Measurements from ENCODE around the gene PPP3CA.

The PPP3CA gene

DNA sequence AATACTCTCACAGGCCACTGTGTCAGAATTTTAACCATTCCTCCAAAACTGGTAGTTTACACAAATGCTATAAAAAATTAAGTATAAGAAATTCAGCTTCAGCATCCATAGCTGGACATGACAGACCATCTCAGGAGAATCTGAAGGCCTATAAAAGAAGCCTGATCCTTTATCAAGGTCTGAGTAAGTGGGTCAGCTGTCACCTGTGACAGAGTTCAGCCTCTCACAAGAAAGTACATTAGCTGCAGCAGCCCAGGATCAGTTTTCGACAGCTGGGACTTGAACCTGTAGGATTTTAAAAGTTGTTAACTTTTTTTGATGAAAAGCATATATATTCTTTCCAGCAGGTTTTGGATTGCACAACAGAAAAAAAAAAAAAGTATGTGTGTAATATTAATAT, 60.7 kb downstream of the PPP3CA start:
- no peak for DNase-seq

DNA sequence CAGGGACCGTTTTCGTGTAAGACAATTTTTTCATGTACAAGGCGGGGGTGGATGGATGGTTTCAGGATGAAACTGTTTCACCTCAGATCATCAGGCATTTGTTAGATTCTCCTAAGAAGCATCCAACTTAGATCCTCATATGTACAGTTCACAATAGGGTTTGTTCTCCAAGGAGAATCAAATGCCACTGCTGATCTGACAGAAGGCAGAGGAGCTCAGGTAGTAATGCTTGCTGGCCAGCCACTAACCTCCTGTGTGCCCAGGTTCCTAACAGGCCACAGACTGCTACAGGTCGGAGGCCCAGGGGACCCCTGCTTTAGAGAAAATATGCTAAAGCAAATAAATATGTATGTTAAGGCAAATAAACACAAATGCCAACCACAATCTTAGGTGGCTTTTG, 61.3 kb downstream of the PPP3CA start:
- no peak for DNase-seq

DNA sequence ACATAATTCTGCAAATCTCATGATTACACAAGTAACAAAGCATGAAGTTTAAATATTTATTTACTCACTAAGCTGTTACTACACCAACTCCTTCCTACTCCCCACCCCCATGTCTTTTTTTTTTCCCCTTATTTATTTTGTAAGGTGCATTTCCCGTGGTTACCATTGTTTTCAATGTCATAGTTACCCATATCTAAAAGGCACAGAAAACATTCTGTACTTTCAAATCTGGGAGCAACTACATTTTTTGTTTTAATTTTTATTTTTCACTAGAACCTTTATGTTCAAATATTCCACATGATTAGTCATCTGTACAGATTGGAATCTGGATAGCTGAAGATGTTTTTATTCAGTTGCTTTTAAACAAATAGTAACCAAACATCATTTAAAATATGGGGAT, 62.8 kb downstream of the PPP3CA start:
- no peak for DNase-seq

DNA sequence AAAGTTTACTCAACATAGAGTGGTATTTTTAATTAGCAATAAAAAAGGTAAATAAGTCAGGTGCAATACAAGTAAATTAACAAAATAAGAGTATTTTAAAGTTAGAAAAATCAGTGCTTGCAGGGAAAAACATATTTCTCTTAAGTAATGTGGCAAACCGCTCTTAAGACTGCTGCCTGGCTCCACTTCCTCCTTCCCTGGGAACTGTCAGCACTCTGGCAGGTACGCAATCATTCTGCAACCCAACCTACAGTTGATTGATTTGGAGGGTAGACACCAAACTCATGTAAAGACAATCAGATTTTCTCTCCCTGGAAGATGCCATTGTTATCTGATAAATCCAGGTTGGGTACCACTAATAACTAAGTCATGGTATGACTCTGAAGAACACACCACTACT, 63.9 kb downstream of the PPP3CA start:
- no peak for DNase-seq

DNA sequence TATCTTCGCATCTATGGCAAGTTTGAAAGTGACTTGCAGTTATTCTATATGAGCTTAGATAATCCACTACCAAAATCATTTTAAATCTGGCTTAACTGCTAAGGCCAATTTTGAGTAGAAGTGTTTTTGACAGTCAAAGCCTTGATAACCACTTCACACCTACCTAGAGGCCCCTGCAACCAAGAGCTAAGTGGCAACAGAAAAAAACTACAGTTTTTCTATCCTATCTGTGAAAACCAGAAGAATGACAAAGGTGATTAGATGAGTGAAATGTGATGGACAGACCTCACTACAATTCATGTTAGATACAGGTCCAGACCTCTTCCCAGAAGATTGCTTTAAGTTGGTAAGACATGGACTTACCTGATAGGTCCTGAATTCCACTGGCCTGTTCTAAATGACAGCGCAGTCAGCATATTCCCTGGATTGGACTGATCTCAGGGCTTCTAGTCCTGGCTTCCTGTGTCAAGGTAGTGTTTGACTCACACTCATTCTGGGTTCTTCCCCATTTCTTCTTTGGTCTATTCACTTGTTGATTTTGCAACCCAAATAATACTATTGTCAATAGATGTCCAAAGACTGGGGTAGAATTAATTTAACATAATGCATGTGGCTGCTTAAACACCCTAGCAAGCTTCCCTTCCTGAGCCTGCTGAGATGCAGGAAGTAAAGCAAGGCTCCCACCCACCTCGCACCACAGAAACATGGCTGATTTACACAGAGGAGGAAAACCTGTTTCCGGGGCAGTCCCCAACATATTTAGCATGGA, 65.1 kb downstream of the PPP3CA start:
- DNase-seq: no peak

DNA sequence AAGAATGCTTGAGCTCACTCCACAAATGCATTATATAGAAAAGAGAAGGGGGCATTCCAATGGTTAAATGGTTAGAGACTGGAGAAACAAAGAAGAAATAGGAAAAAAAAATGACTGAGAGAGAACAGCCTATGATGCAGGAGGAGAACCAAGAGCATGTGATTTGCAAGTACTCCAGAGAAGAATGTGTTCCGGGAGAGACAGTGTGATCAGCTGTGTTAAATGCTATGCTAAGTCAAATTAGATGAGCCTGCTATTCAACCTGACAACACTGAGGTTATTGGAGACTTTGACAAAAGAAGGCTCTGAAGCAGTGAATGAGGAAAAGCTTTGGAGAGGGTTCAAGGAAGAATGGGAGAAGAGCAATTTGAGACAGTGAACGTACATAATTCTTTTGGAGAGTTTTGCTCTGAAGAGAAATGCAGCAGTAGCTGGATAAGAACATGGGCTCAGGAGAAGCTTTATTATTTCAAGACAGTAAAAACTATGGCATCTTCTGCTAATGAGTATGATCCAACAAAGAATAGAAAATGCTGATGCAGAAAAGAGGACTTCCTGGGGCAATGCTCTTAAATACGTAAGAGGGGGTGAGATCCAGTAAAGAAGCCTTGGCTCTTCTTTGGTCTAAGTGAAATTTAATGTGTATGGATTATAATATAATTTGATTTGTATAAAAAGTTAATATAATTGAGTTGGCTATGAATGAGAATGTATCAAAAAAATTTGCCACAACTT, 66.3 kb downstream of the PPP3CA start:
- no peak for DNase-seq

DNA sequence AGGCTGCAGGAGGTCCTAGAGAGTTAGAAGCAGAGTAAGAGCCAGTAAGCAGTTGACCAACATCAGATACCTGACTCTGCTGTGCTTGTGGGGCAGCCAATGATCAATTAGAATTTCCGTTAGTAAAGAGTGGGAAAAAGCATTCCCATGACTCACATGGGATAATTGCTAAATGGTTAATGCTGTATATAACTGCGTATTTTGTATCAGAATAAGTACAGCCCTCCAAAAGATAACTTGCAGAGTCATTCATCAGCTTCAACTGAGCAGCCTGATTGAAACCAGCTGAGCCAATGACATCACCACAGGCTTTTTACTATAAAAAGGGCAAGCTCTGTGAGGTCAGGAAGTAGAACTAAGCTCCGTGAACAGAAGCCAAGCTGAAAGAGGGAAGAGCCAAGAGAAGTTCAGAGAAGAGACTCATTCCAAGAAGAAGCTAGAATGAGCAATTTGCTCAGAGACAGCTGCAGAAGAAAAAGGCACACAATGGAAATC, 67.9 kb downstream of the PPP3CA start:
- DNase-seq: no peak

DNA sequence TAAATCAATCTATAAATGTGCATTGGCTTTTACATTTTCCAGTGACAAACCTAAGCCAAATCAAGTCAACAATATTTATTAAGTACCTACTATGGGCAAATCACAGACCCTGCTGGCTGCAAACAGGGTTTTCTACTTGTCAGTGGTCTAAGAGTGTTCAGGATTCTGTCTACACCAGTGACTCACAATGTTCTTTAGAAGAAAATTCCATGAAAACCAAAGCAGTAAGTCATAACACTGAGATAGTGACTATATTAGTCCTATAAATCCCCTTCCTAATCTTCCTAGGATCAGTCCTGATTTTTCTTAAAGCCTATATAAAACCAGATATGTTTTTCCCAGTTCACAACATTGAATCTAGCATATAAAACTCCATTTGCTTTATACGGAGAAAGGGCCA, 69.7 kb downstream of the PPP3CA start:
- DNase-seq: no peak

DNA sequence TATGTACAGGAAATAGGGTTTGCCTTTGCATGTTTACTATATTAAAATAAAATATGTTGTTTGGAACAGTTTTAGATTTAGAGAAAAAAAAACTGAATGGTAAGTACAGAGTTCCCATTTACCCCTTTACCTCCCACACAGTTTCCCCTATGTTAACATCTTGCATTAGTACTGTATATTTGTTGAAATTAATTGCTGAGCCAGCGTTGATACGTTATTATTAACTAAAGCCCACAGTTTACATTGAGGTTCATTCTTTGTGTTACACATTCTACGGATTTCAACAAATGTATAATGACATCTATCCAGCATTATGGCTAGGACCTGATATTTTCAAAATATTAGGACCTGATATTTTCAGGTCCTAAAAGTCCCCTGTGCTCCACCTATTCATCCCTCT, 70.7 kb downstream of the PPP3CA start:
- no peak for DNase-seq

DNA sequence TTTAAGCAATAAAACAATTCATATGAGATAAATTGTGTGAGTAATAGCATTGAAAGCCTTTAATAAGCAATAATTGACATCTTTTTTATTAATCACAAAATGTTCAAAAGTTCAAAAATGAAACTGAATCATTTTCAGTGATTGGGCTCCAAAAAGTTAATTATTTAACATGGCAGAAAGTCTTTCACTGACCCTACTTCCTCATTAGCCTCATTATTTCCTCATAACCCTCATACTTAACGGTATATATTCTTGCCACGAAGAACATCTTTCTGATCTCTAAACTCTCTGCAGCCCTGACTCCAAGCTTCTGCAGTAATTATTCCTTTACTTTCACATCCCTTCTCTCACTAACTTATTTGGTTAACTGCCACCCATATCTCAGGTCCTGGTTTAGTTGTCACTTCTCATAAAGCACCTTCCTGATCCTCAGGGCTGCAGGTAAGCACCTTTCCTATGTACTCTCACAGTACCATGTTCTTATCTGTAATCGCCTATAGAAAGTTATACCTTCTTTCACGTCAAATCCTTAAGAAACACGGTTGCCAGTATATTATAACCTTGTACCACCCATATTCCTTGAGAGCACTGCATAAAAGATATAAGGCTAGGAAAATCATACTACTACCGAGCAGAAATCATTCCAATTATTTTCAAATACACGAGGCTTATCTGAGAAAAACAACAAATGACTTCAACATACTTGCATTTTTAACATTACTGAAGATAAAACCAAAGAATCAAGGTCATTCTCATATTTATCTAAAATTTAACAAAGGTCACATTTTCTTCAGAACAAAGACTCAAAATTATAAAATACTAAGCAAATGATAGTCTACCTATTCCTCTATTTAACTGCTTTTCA, 72.2 kb downstream of the PPP3CA start:
- no peak for DNase-seq

DNA sequence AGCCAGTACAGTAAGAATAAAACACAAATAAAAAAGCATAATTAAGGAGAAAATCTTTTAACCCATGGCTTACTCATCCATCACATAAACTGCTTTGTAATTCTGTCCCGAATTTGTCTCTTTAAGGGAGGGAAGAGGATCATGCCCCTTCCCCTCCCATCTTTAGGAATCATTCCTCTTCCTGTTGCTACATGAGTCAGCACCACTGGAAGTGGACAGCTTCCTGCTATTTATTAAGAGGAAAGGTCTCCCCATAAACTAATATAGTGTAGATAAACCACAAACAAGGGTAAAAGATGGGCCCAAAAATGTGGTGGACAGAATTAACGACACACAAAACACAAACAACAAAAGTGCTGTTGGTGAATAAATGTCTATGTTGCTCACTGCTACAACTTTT, 75.8 kb downstream of the PPP3CA start:
- no peak for DNase-seq

DNA sequence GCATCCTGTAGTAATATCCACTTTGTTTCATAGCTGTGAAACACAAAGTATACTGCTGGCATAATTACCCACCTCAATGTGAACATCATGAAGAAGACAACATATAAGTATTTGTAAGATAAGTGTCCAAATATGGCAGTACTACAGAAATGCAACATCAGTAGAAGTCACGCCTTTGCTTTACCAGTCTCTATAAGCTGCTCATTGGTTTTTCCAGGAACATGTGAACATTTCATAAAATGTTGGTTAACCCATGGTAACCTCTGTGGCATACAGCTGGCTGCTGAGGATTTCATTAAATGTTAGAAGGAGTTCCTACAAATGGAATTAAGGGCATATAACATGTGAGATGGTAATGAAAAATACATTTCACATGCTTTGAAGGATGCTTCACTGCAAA, 77.6 kb downstream of the PPP3CA start:
- DNase-seq: no peak

DNA sequence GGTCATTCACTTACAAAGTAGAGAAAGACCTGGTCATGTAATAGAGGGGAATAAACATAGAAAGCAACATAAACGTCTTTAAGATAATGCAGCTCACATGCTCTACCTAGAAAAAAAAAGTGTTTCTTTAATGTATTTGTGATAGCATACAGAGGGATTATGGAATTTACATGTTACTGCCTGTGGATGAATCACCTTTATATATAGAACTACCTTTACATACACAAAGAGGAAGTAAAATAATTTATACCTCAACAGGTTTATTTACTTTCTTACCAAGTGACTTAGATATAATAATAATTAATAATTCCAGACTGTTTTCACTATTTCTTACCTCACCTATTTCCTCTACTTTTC, 81.5 kb downstream of the PPP3CA start:
- no peak for DNase-seq

DNA sequence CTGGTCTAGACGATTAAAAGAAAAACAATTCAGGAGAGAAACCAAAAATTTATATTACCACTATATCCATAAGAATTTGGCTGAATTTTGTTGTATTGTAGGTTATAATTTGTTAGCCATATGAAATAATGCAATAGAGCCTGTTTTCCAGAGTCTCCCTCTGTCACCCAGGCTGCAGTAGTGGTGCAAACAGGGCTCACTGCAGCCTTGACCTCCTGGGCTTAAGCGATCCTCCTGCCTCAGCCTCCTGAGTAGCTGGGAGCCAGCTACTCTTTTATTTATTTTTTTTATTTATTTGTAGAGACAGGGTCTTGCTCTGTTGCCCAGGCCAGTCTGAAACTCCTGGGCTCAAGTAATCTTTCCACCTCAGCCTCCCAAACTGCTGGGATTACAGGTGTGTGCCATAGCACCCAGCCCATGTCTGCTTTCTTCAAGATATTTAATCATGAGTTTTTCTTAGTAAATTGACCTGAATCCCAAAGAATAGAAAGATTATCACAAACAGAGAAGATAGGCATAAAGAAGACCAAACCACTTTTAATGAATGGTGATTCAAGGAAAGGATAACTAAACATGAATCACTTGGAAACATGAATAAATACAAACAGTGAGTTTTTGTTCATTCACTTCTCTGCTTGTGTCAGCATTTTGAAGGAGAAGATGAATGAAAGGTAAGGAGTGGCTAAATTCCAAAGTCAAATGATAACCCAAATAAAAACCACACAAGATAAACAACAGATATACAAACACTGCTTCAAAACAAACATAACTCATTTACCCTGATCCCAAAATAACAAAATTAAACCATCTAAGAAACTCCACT, 82.1 kb downstream of the PPP3CA start:
- no peak for DNase-seq

DNA sequence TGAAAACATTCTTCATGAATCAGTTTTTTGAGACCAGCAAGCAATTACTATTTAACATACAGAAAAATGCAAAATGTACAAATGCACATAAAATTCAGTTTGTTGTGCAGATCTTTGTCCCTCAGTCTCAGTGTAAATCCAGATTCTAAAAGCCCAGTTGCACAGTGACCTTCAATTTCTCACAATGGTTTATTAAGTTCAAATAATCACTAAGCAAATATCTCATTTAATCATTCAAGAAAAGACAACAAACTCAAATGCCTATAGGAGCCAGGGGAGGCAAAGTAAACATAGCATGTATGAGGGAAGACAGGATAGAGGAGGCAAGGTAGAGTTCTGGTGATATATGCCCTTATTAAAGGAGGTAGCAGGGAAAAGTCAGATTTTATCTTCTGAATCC, 82.8 kb downstream of the PPP3CA start:
- DNase-seq: no peak

DNA sequence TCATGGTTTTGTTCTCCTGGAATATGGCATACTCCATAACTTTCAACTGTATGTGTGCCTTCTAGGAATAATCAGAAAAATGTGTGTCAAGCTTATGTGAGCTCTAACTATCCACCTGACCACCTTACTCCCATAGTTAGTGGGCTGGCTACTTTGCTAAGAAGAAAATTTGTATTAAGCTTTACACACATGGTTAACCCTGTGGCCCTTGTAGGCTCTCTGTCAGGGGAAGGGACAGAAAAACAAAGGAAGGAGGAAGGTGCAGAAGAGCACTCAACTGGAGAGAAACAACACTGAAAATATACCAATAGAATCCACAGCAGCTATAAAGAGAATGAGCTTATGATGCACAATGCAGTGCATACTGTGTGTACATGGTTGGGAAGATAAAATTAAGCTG, 84.6 kb downstream of the PPP3CA start:
- DNase-seq: no peak

DNA sequence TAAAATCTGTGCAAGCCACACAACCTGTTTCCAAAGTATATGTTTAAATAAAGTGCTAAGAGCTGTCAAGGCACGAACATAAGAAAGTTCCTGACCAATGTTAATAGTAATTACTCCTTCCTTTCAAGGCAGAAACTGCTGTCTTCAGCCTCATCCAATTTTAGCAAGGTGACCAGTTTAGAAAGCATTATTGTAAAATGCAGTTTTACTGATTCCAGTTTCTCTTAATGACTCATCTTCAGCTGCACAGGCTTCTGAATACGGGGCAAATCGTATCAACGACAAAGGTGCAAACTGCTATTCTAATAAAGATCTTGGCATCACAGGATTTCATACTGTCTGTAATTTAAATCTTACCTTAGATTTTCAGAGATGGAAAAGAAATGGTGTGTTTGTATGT, 87.5 kb downstream of the PPP3CA start:
- DNase-seq: no peak

DNA sequence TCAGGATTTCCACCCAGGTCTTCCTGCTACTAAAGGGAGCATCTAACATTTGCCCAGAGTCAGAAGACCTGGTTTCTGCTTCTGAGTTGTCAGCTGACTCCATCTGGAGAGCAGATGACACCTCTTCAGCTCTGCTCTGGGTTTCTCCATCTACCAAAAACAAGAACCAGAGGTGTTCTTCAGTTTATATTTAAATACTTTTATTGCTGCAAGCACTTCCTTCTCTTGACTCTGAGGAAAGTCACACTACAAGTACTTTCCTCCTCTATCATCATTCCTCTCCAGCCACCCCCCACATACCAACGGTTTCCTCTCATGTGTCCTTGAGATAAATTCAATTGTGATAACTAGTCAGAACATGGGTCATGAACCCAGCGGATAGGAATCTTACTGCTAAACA, 88.4 kb downstream of the PPP3CA start:
- no peak for DNase-seq

DNA sequence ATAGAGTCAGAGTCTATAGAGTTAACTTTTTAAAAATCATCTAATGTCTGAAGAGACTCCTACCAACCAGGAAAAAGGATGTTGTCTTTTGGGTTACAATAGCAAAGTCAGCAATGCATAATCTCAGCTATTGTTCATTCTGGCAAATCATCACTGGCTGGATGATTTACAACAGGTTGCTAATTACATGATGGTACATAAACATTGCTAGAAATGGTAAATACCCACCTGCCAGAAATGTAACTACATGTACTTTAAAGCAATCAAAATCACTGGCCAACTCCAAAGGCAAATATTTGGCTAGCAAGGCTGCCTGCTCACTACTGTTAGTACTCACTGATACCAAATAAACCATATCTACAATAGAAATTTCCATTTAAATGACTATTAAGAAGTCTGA, 91.1 kb downstream of the PPP3CA start:
- DNase-seq: peak; percentile 94

DNA sequence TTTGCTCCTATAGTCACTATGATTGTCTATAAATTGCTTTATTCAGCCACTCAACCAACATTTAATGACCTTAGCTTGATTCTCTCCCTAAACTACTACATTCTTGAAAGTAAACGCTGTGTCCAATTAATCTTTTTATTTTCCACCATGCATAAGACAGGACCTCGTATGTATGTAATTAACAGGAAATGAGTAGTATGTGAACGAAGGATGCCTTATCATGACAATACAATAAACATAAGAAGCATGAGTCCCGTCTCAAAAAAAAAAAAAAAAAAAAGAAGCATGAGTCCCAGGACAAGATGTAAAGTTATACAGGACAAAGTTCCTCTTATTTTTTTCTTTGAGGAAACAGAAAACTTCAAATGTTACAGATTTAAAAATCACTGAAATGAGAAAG, 92.5 kb downstream of the PPP3CA start:
- DNase-seq: no peak

DNA sequence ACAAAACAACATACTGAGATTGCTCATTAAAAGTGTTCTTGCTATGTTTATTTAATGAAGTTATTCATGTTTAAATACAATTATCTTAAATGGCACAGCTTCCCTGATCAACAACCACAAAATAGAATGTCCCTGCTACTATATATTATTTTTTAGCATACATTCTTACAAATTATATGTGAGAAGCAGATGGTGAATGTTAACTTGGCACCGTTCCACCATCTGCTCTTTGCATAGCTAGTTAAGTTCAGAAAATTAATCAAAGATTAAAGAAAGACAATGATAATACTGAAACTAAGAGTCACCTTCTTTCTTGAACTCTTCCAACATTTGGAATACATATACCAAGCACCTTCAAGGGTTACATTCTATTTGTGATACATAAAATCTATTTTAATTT, 94.2 kb downstream of the PPP3CA start:
- peak; percentile 52 for DNase-seq

DNA sequence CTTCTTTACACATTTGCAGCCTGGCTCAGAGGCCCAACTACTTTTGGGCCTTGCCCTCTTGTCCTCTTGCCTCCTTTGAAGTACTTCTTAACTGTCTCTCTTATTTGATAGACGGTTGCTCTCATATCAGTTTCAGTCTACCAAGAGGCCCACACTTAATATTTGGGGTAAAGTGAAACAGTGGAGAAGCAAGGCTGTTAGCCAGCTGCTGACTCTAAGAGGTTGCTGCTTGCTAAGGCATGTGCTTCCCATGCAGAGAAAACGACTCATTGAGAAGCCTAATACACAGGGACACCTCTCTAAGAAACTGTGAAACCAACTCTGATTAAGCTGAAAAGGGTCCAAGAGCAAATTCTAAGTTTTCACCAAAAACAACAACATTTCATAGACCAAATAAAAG, 94.6 kb downstream of the PPP3CA start:
- DNase-seq: no peak

DNA sequence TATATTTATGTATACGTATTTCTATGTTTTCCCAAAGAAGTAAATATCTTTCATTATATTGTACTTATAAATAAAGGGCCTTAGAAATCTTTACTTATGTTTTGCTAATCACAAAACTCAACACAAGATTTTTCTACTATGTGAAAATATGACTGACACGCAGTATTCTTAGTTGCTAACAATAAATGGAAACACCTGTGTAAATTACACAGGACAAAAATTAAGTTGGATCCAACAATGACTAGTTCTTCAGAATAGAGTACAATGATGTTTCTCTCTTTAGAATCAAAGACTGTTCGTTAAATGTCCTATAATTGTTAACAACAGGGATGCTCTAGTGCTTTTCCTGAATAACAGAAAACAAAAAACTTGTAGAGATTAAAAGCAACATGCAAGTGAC, 96.1 kb downstream of the PPP3CA start:
- DNase-seq: no peak
